GM19395 (cell line): ENCODE results near the gene CTSF.

Source experiments
- ATAC-seq: cut with Tn5 transposase; IDR thresholded peaks from one replicate; pipeline ENCODE4 v1.9.1; 2021; ENCODE audit warnings: mild to moderate bottlenecking, moderate library complexity; ENCODE audit not compliant: unreplicated experiment

Gene CTSF

GRCh38 chr11:66539870-66540213 lies 28.6 kb downstream of the CTSF start:
- no peak for ATAC-seq

- ATAC-seq, result no peak
Observed at GRCh38 chr11:66539170-66539869, 29.1 kb downstream of the CTSF start.

DNA sequence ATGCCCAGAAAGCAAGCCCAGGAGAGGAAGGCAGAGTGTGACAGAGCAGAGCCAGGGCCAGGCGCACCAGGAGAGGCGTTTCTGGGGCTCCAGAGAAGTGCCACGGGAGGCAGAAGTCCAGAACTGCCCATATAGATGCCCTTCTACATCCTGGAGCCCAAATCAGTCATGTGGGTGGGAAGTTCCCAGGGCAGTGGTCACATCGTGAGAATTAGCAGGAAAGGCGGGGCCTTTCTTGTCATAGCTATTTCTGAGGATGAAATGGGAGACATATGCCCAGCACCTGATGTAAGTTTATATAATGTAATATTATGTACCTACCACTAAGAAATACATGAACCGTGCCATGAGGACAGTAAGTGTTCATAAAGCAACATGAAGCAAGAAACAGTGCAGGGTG lies 35.6 kb downstream of the CTSF start:
- ATAC-seq, result no peak

- ATAC-seq, result no peak
Observed at GRCh38 chr11:66531841-66532240, 36.6 kb downstream of the CTSF start.

DNA sequence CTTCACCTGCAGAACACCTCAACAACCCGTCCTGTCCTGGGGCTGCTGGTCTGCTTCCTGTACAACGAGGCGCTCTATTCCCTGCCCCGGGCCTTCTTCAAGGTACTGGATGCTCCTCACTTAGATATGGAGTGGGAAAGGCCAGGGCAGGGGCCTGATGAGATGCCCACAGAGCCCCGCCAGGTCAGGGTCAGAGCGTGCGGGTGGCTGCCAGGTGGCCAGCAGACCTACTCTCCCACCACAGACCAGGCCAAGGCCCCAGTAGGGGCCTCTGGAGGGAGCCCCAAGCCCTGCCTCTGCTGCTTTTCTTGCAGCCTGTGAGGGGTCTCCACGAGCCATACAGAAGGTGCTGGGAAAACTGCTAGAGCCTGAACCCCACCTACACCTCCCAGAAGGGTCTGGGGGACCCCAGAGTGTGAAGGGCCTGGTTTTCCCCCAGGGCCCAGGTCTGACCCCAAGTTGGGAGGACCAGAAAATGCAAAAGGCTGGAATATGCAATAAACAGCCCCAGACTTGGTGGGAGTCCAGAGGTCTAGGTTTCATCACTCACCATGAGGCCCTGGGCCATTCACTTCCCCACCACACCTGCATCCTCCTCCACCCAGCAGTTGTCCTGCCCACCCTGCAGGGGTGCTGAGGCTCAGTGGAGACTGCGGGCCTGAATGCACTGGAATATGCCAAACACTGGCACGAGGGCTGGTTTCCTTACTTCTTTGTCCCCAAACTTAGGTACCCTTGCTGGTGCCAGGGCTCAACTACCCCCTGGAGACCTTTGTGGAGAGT lies 37.3 kb downstream of the CTSF start:
- no peak for ATAC-seq

DNA sequence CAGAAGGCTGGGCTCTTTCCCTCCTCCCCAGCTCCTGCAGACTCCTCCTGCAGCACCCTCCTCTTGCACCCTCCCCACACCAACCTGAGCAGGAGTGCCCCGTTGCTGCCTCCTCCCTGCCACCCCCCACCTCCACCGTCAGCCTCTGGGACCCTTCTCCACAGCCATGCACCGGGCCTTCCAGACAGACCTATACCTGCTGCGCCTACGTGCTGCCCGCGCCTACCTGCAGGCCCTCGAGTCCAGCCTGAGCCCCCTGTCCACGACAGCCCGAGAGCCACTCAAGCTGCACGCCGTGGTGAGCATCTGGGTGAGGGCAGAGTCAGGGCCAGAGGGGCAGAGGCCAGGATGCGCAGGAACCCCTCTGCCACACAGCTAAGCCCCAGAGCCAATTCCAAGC lies 38.8 kb downstream of the CTSF start:
- no peak for ATAC-seq

DNA sequence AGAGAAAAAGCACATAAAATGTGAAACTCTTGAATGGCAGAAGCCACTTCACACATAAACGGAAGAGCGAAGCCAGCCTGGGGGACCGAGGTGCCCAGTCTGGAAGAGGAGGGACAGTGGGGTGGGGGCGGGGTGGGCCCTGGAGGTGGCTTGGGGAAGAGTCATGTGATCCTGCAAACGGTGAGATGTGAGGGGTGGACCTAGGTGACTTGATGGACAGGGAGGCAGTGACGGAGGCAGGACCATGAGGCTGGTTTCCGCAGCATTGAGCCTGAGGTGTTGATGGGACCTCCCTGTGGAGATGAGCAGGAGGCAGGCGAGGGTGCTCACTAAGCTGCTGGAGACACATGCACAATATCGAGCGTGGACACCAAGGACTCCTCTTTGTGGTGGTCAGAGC lies 39.3 kb downstream of the CTSF start:
- no peak for ATAC-seq

DNA sequence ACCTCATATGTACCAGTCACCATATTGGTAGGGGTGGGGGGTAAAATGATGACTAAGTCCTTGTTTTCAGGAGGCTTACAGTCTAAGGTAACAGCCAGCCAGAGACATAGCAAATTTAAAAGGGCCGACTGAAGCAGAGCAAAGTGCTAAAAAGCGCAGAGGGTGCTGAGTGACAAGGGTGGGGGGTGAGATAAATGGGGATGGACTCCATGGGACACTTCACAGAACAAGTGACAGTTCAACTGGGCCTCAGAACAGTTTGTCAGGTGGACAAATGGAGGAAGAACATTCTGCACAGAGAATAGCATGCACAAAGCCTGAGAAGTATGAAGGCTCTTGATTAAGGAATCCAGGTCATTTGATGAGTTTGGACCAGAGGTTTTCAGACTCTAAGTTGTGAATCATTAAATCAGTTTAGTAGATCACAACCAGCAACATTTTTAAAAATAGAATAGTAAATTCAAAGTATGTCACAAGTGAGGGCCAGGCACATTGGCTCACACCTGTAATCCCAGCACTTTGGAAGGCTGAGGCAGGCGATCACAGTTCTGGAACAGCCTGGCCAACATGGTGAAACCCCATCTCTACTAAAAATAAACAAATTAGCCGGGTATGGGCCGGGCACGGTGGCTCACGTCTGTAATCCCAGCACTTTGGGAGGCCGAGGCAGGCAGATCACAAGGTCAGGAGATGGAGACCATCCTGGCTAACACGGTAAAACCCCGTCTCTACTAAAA lies 43.9 kb downstream of the CTSF start:
- no peak for ATAC-seq

DNA sequence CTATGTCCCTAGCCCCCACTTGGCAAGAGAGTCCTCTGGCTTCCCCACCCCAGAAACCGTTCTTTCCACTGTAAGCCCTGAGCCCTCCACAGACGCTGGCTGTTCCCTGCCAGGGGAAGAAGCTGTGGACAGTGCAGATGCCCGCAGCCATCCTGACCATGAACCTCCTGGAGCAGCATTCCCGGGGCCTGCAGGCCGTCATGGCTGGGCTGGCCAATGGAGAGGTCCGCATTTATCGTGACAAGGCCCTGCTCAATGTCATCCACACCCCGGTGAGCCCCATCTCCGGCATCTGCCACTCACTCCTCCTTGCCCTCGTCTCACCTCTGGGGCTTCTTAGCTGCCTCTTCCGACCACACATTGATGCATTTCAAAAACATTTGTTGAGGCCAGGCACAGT lies 44.8 kb downstream of the CTSF start:
- ATAC-seq, result no peak
